GM18511 (cell line): Measurements from ENCODE around the gene NIPSNAP3A.

Experiments used
- ATAC-seq: cut with Tn5 transposase; IDR thresholded peaks from one replicate; pipeline ENCODE4 v1.9.1; 2021; ENCODE audit warnings: mild to moderate bottlenecking, moderate library complexity; ENCODE audit not compliant: unreplicated experiment

Gene NIPSNAP3A

DNA sequence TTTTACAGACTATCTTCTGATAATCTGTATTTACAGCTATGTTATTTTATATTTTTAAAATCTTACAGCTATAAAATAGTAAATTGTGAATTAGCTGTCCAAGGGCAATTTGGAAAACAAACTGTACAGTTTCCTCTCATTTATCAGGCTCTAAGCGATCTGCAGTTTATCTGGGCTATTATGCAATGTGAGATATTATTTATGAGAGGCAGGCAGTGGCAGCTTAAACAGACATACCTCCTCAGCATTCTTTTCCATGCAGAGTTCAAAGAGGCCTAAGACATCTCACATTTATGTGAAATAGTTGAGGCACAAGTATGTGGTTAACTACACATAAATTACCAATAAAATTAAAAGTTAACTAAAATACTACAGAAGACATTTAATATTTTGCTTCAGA, 26.6 kb downstream of the NIPSNAP3A start:
- ATAC-seq, result no peak

DNA sequence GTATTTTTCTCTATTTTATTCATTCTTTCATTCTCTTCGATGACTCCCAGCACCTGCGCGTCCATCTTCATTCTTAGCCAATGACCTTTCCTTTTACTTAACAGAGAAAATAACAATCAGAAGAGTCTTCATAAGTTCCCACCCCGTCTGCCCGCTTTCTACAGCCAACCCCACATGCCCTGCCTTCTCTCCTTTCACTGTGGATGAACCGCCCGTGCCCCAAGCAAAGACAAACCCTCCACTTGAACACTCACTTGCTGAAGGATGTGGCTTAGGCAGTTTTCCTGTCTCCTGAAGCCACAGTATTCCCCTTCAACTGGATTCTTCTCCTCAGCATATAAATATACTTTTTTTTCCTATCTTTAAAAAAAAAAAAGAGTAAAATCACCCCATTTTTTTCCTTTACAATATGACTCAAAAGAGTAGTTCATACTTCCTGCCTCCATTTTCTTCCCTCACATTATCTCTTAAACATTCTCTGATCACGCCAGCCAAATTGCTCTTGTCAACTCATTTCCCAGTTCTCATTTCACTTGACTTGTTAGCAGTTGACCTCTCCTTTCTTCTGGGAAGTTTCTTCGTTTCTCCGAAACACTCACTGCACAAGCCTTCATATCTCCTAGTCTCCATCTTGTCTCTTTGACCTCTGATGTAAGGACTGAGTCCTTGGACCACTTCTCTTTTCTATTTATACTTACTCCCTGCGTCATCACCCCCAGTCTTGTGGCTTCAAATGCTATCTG, 27.5 kb downstream of the NIPSNAP3A start:
- peak; percentile 91 for ATAC-seq

DNA sequence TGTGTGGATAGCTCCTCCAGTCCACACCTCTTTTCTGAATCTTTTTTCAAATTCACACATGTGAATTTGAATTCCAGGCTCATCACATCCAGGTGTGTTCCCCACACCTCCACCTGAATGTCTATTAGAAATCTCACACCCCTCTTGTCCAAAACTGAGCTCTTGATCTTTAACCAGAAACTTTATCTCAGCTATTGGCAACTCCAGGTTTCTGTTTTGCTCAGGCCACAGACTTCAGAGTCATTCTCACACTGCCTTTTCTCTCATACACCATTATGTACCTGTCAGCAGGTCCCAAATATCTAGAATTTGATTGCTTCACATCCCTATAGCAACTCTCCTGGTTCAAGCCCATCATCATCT, 28.1 kb downstream of the NIPSNAP3A start:
- peak; percentile 71 for ATAC-seq

DNA sequence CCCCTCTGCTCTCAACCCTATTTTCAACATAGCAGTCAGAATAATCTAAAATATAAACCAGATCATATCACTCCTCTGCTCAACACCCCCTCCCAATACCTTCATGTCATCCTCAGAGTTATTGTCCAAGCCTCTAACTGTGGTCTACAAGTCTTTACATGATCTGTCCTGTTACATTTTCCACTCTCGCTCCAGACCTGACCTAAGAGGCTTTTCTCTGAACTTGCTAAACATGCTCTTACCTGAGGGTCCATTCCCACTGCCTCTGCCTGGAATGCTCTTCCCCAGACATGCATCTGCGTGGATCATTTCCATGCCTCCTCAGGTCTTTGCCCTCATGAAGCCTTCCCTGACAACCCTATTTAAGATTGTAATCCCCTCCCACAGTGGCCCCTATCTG, 28.5 kb downstream of the NIPSNAP3A start:
- ATAC-seq, result peak; percentile 0

DNA sequence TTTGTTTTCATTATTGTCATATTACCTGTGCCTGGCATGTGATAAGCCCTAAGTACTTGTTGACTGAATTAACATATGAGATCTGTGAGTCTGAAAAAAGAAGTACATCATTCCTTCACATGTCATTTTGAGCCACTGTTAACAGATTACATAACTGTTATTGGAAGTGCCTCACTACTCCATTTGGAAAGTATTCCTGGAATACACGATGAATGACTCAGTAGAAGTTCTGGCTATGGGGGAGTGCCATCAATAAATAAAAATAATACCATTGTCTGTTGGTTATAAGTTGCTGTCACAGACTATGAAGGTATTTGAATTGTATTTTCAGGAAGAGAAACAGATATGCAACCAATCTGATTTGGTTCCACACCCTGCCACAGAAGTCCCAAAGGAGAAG, 29.3 kb downstream of the NIPSNAP3A start:
- ATAC-seq, result no peak

GRCh38 chr9:104778802-104779201, 31.3 kb downstream of the NIPSNAP3A start:
- no peak for ATAC-seq

DNA sequence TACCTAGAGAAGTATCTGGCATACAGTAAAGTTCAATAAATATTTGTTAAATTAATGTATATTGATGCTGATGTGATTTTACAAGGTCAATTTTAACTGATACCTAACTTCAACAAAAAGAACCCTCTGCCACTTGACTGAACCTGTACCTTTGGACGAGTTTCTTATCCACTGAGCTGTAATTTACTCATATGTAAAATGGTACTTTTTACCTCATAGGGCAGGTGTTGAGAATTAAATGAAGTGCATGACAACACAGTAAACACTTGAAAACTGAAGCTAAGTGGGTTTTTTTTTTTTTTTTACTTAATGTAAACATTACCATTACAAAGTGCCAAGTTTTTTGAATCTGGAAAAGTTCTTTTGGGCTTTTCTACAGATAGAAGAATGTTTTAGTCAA, 31.9 kb downstream of the NIPSNAP3A start:
- ATAC-seq, result no peak

- no peak for ATAC-seq
These were observed 32.6 kb downstream of the NIPSNAP3A start for GRCh38 chr9:104779946-104780535.

- ATAC-seq, result peak; percentile 47
These were observed 33.4 kb downstream of the NIPSNAP3A start for GRCh38 chr9:104780796-104781395.

GRCh38 chr9:104783588-104783987, 36.1 kb downstream of the NIPSNAP3A start:
- no peak for ATAC-seq

GRCh38 chr9:104784098-104784497, 36.6 kb downstream of the NIPSNAP3A start:
- peak; percentile 87 for ATAC-seq

- ATAC-seq, result no peak
These were observed 38.8 kb downstream of the NIPSNAP3A start for GRCh38 chr9:104786293-104786692.

- ATAC-seq, result no peak
These were observed 40.0 kb downstream of the NIPSNAP3A start for GRCh38 chr9:104787306-104788015.

DNA sequence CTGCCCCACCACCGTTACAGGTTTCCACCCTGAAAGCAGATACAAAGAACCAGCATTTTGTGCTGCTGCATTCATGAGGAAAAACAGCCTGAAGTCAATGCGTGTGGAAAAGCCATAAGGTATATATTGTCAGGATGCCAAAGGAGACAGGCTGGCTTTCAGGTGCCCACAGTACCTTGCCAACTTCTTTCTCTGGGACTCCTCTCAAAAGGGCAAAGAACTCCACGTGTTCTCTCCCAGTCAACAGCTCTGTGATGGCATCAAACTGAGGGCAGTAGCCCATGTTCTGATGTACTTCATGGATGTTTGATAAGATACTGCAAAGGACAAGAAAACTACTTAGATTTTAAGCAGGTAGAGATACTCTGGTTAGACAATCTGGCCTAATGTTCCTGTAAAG, 40.8 kb downstream of the NIPSNAP3A start:
- ATAC-seq, result no peak

GRCh38 chr9:104794070-104794469, 46.6 kb downstream of the NIPSNAP3A start:
- no peak for ATAC-seq

GRCh38 chr9:104795082-104795481, 47.6 kb downstream of the NIPSNAP3A start:
- no peak for ATAC-seq

- no peak for ATAC-seq
These were observed 48.4 kb downstream of the NIPSNAP3A start for GRCh38 chr9:104795857-104796256.

DNA sequence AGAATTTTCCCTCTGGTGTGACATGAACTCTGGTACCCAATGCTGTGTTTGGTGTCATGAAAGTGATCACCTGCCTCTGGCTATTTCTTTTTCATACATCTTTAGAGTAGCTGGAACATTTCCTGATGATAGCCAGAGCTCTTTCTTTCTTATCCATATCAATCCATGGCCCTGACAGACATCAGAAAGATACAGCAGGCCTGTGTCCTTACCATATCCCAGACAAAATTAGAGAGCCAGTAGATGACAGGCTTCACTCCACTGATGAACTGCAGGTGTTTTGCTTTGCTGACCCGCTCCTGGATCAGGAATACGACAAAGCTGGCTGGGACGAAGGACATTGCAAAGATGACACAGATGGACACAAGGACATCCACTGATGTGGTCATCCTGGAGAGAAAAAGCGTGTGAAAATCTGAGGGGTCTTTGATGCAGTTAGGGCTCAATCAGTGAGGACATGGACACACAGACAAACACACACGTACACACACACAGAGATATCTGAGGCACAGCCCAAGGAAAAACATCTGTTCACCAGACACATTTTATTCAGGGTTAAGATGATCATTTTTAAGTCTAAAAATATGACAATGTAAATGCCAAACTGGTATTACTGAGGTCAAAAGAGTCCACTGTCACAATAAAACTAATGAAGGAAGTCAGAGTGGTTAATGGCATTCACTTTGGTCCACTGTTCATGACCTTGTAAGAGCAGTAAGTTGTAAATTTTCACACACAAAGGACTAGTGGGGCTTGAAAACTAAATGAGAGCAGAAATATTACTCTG, 50.9 kb downstream of the NIPSNAP3A start:
- ATAC-seq, result no peak

GRCh38 chr9:104800068-104800785, 52.7 kb downstream of the NIPSNAP3A start:
- ATAC-seq, result no peak

GRCh38 chr9:104802110-104802509, 54.6 kb downstream of the NIPSNAP3A start:
- no peak for ATAC-seq
